NCI-H446 (cell line): ENCODE data around the gene PPFIBP1.
"Not testable (repeated sequence)": the region's sequence is repeated elsewhere in the genome, so short reads cannot be mapped to it uniquely, and the experiment has no call there.

Experiments used
- DNase-seq, 2 experiments: peaks; one replicate each; lab custom pipeline; 2025; lab: John Stamatoyannopoulos, UW

Gene PPFIBP1

GRCh38 chr12:27542628-27543027 lies 18.6 kb downstream of the PPFIBP1 start:
- no peak for DNase-seq

DNA sequence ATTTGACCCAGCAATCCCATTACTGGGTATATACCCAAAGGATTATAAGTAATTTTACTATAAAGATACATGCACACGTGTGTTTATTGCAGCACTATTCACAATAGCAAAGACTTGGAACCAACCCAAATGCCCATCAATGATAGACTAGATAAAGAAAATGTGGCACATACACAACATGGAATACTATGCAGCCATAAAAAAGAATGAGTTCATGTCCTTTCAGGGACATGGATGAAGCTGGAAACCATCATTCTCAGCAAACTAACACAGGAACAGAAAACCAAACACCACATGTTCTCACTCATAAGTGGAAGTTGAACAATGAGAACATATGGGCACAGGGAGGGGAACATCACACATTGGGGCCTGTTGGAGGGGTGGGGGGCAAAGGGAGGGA lies 20.9 kb downstream of the PPFIBP1 start:
- DNase-seq, result not testable (repeated sequence)

GRCh38 chr12:27545665-27546064 lies 21.7 kb downstream of the PPFIBP1 start:
- DNase-seq, result peak in 1 of 2 experiments; percentile 8

DNA sequence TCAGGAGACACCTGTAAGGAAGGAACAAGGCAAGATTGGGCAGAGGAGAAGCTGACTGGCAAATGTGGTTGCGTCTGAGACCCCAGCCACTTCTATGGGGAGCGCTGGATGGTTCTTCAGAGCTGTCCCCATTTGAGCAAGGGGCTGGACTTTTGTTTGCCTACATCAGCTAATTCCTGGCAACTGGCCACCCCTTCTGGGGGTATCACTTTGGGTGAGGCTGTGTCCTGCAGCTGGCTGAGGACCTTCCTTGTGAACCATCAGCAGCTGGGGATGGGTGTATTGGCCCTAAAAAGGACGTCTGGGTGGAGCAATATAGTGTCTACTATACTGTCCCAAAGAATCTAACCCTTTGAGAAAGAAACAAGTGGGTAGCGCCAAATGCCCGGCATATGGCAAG lies 23.6 kb downstream of the PPFIBP1 start:
- DNase-seq, result no peak

DNA sequence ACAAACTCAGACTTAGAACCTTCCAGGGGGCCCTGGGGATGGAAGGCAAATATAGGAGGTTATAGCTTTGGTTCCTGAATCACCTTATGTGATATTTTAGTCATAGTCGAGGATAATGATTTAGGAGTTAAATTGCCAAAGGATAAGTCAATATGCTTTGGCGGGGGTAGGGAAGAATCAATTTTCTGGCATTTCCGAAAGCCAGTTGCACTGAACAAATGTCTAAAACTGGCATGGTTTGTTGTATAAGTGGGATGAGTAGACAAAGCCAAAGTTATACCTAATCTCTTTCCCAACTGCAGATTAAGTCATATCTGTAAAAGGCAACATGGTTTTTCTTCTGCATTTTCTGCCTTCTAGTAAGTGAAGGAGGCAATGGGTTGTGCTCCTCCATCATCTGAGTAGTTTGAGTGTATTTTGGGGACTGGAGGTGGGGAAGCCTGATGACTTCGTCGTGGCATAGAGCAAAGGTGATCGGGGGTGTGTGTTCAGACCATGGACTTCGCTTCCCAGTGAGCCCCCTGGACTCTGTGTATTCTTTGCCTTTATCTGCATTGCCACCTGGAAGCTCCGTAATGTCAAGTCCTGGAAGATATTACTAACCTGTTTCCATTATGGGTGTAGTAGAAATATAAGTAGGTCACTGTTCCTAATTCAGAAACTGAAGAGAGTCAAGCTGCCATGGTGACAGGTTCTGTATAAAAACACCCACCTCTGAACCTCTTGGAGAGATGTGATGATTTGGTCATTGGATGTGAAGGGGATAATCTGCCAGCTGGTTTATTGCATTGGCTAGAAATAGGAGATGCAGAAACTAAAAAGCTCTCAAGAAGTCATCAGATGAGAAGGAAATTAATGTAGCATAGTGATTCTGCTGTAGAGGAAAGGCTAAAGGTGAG lies 24.5 kb downstream of the PPFIBP1 start:
- DNase-seq, result no peak

DNA sequence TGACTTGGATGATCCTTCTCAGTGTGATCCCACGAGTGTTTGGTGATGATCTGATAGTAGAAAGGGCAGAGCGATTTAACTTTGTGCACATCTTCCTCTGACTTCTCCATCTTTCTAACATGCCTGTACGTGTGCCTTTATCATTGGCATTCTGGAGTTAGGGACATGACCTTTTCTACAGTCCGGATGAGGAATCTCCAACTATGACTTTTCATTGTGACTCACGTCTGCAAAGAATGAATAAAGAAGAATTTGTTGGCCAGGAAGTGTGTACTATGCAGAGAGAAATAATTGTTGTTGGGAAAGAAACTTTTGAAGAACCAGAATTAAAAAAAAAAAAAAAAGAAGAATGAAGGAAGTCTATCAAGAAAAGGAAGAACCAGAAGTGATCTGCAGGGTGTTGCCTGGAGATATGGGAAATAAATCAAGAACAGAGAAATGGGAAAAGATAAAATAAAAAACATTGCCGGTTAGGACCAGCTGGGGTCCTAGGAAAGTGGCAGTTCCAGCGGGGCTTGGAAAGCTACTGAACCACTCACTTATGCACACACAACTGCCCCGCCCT lies 25.3 kb downstream of the PPFIBP1 start:
- no peak for DNase-seq

- peak in 1 of 2 experiments; percentile 7 for DNase-seq
Observed at GRCh38 chr12:27549801-27550652, 26.0 kb downstream of the PPFIBP1 start.

- no peak for DNase-seq
Observed at GRCh38 chr12:27550653-27550975, 26.6 kb downstream of the PPFIBP1 start.

DNA sequence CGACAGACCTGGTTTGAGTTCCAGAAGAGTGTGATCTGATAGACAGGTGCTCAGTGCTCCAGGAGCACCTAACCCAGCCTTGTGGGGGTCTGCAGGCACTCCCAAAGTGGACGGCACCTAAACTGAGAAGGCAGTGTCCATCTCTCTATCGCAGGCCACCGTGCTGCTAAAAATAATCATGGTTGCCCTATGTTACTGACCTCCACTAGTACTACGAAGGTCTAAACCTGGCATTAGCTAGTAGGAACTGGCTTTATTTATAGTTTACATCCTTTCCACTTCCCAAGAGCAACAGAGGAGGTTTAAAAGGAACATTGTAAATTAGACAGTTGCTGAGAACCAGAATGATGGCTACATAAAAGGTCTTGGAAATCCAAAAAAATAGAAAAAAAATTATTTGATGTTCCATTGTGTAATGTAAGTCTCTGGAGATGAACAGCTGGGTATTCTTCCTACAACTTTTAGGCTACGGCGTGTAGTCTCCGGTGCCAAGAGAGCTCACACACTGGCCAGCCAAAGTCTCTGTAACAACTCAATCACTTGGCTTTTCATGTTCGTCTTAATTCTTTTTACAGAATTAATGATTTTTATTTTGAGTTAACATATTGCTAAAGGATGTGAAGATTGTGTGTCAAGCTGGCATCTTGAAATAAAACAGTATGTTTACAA lies 27.3 kb downstream of the PPFIBP1 start:
- DNase-seq, result no peak

DNA sequence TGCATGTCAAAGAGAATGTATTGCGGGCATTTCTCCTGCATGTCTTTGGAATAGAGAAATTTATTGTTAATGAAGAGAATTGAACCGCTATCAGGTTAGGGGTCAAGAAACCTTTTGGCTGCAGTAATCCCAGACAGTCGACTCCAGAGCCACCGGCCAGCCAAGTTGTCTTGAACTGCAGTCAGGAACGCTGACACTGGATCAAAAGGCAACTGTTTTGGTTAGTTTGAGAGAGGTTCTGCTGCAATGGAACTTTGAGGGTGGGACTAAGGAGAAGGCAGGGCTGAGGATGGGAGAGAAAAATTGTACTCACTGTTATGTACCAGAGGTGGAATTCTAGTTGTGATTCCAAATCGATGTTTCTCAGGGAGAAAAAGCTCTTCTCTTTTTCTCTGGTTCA lies 28.2 kb downstream of the PPFIBP1 start:
- DNase-seq, result no peak

GRCh38 chr12:27552886-27553560 lies 29.0 kb downstream of the PPFIBP1 start:
- no peak for DNase-seq

DNA sequence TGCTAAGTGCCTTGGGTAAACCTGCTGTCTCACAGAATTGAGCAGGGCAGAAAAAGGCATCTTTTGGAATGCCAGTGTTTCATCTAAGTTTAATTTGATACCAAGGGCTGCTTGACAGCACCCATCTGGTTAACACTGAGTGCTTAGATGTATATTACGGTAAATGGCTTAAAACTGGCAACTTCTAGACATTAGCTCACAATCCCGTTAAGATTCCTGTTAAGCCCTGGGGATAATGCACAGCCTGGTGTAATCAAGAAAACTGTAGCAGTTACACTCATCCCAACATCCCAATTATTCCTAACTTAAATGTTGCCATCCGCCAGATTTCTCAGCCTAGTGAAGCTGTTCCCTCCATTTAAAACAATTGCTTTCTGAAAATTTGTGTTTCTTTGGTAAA lies 29.9 kb downstream of the PPFIBP1 start:
- DNase-seq, result peak in 1 of 2 experiments; percentile 12

- peak; percentile 74 to 91 for DNase-seq
Observed at GRCh38 chr12:27554421-27555186, 30.6 kb downstream of the PPFIBP1 start.

DNA sequence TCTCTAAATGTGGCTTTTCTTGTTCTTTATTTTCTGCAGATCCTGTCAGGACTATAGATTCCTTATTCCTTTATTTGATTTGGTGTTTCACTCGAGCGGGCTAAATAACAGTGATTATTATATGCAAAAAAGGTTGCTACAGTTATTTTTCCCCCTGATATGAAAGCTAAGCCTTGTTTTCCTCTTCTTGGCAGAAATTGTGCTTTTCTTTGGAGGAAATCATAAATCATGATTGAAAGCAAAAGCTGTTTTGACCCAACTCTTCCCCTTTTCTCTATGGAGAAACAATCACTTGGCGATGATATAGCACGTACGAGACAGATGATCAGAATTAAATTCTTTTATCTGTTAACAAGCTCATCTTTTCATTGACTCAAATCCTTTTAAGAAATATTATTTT lies 31.4 kb downstream of the PPFIBP1 start:
- DNase-seq, result peak; percentile 32 to 56

DNA sequence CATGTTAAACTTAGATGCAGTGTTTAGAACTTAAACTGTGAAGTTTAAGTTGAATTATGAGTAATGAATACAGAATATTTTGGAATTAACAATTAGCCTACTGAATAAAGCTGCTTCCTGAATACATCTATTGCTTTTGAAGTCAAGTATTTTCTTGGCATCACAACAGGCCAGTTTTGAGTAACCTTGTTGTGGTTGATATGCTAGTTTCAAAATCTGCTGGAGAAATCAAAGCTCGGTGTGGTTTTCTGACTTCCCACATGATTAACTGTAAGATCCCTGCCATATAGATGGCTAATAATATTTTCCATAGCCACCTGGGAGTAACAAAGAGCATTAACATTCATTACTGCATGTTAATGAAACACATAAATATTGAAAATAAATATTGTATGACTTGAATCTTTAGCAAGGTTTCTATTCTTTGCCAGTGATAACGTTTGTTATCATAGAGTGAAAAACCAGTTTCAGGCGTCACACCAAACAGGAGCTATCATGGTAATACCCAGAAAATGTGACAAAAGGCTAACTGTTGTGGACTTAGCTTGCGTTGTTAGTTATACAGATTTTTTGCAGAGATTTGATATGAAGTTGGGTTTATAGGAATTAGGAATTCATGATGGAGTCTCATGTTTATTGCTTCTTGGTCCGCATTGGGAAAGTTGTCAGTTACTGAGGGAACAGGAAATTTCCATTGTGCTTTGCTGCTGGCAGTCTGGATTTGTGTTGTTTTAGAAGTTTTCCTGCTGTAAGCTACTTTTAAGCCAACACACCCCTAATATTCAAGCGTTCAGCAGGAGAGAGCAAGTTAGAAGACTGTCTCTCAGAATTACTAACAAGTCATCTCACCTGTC lies 32.1 kb downstream of the PPFIBP1 start:
- peak in 1 of 2 experiments; percentile 12 for DNase-seq

GRCh38 chr12:27560126-27560525 lies 36.1 kb downstream of the PPFIBP1 start:
- no peak for DNase-seq

GRCh38 chr12:27561535-27562350 lies 37.7 kb downstream of the PPFIBP1 start:
- DNase-seq, result no peak

- DNase-seq, result no peak
Observed at GRCh38 chr12:27564612-27565213, 40.7 kb downstream of the PPFIBP1 start.

- DNase-seq, result no peak
Observed at GRCh38 chr12:27566159-27566558, 42.2 kb downstream of the PPFIBP1 start.
